ENCODE measurements around the gene CD81. TPM values are rescaled to one million over a fixed set of nuclear protein-coding genes. Genes with fewer than 3 reads are reported as not detected.

The CD81 gene
- total RNA-seq, 3 donors from 2014 or later (not counting 1 experiment from before 2014, with no cell fraction given) = 263 to 292 (median 263) TPM

- Mint-ChIP-seq H3K4me3 (no peak overlapping the region), H3K27ac (peak overlapping the region; percentile 59 to 88), H3K9me3 (no peaks in the 10 kb centered on the region), H3K36me3 (no peaks in the 10 kb centered on the region), H3K27me3 (ENCODE audit: low read depth in 2 of 2) (no peaks in the 10 kb centered on the region), H3K4me1 (peaks cover 44 to 89% of the 10 kb centered on the region in 2 donors)
- TF ChIP-seq CTCF (IDR thresholded peaks at IDR 0.05) = no peak
- intact Hi-C loops (cut with micrococcal nuclease) = no loop called here
- WGBS (ENCODE audit: insufficient coverage) = 53% methylated on average over 9 of the region's 11 CpGs
- ATAC-seq (no peak), DNase-seq (peak in 1 of 2 donors; percentile 13)
- H3K9me3 ChIP-seq (ENCODE audit: control insufficient read depth, insufficient read depth, low read length) = no peaks in the 10 kb centered on the region
- no peak overlapping the region for H3K4me3 ChIP-seq (ENCODE audit: low read length)
- H3K4me1 ChIP-seq (ENCODE audit: control insufficient read depth, insufficient read depth, low read length) = peaks cover 90% of the 10 kb centered on the region
- no peaks in the 10 kb centered on the region for H3K27me3 ChIP-seq (ENCODE audit: control insufficient read depth, insufficient read depth, low read length)
- H3K27ac ChIP-seq (ENCODE audit: low read length) = peak overlapping the region; percentile 12
- H3K36me3 ChIP-seq (ENCODE audit: control insufficient read depth, insufficient read depth, low read length) = peaks cover 2% of the 10 kb centered on the region
Observed at GRCh38 chr11:2382129-2382517, 5.0 kb downstream of the CD81 start.

- peak overlapping the region; percentile 37 for H3K4me3 Mint-ChIP-seq
- WGBS (ENCODE audit: insufficient coverage) = 59% methylated on average over 26 of the region's 26 CpGs
- H3K27me3 Mint-ChIP-seq (ENCODE audit: low read depth in 2 of 2) = no peaks in the 10 kb centered on the region
- DNase-seq (peak in 1 of 2 donors; percentile 20), ATAC-seq (no peak)
- H3K27ac Mint-ChIP-seq = peak overlapping the region; percentile 59 to 88
- no peaks in the 10 kb centered on the region for H3K27me3 ChIP-seq (ENCODE audit: control insufficient read depth, insufficient read depth, low read length)
- peak overlapping the region; percentile 12 for H3K27ac ChIP-seq (ENCODE audit: low read length)
- H3K36me3 Mint-ChIP-seq = no peaks in the 10 kb centered on the region
- H3K9me3 ChIP-seq (ENCODE audit: control insufficient read depth, insufficient read depth, low read length) = no peaks in the 10 kb centered on the region
- TF ChIP-seq CTCF (IDR thresholded peaks at IDR 0.05) = no peak
- intact Hi-C loops (cut with micrococcal nuclease) = no loop called here
- H3K36me3 ChIP-seq (ENCODE audit: control insufficient read depth, insufficient read depth, low read length) = peaks cover 2% of the 10 kb centered on the region
- no peak overlapping the region for H3K4me3 ChIP-seq (ENCODE audit: low read length)
- H3K4me1 ChIP-seq (ENCODE audit: control insufficient read depth, insufficient read depth, low read length) = peaks cover 97% of the 10 kb centered on the region
- H3K4me1 Mint-ChIP-seq = peaks cover 41 to 95% of the 10 kb centered on the region in 2 donors
- H3K9me3 Mint-ChIP-seq = no peaks in the 10 kb centered on the region
Observed at GRCh38 chr11:2382936-2383851, 6.1 kb downstream of the CD81 start.

GRCh38 chr11:2383852-2384804, 7.0 kb downstream of the CD81 start:
- TF ChIP-seq CTCF (IDR thresholded peaks at IDR 0.05) = no peak
- H3K4me3 Mint-ChIP-seq = peak overlapping the region; percentile 74
- Histone ChIP-seq H3K27me3 (ENCODE audit: control insufficient read depth, insufficient read depth, low read length) (no peaks in the 10 kb centered on the region), H3K4me1 (ENCODE audit: control insufficient read depth, insufficient read depth, low read length) (peaks cover 97% of the 10 kb centered on the region), H3K27ac (ENCODE audit: low read length) (peak overlapping the region; percentile 19), H3K9me3 (ENCODE audit: control insufficient read depth, insufficient read depth, low read length) (no peaks in the 10 kb centered on the region), H3K4me3 (ENCODE audit: low read length) (peak overlapping the region; percentile 16), H3K36me3 (ENCODE audit: control insufficient read depth, insufficient read depth, low read length) (peaks cover 2% of the 10 kb centered on the region)
- peak overlapping the region; percentile 59 to 88 for H3K27ac Mint-ChIP-seq
- WGBS (ENCODE audit: insufficient coverage) = 61% methylated on average over 29 of the region's 33 CpGs
- intact Hi-C loops (cut with micrococcal nuclease) = no loop called here
- DNase-seq (peak in 1 of 2 donors; percentile 71), ATAC-seq (no peak)
- peaks cover 38 to 92% of the 10 kb centered on the region in 2 donors for H3K4me1 Mint-ChIP-seq
- no peaks in the 10 kb centered on the region for H3K27me3 Mint-ChIP-seq (ENCODE audit: low read depth in 2 of 2)
- no peaks in the 10 kb centered on the region for H3K9me3 Mint-ChIP-seq
- no peaks in the 10 kb centered on the region for H3K36me3 Mint-ChIP-seq

Measured in natural killer cell (primary cell).